GM12878 (cell line): ENCODE data around the gene SETD9. TPM values are rescaled to one million over a fixed set of nuclear protein-coding genes. Genes with fewer than 3 reads are reported as not detected.

ENCODE experiments used
- ATAC-seq: fragments of 200-7000 bp; cut with Tn5 transposase; 3 replicates; pipeline ENCODE4 v1.9.1; 2020; ENCODE audit warnings: mild to moderate bottlenecking, moderate library complexity
- BruUV-seq: library from RNA; stranded (reverse); fragments of 400-500 nt; replicated peaks from 2 replicates; lab custom pipeline; 2021; lab: Mats Ljungman, UMichigan
- CTCF ChIA-PET: fragments of 300-600 bp; sonication (Branson Sonifier 250); formaldehyde crosslinking; extraction: SDS; loops from one replicate; lab custom pipeline; 2021; ENCODE audit warnings: inconsistent platforms; lab: Yijun Ruan, JAX
- POLR2A ChIA-PET: fragments of 350-600 bp; formaldehyde crosslinking; extraction: SDS; loops from one replicate; lab custom pipeline; 2021; ENCODE audit warnings: inconsistent platforms; lab: Charles Lee
- RAD21 ChIA-PET: fragments of 300-600 bp; sonication (Branson Sonifier 250); formaldehyde crosslinking; loops from one replicate; lab custom pipeline; 2023; ENCODE audit warnings: antibody characterized with exemption; ENCODE audit not compliant: unreplicated experiment; lab: Charles Lee
- SMC1A ChIA-PET: fragments of 300-600 bp; sonication (Branson Sonifier 250); formaldehyde crosslinking; loops from one replicate; lab custom pipeline; 2023; ENCODE audit not compliant: unreplicated experiment, uncharacterized antibody; lab: Charles Lee
- DNase-seq: peaks from one replicate; pipeline ENCODE4 v3.0.0-alpha.2; 2011; ENCODE audit warnings: low read depth, low spot score
- FAIRE-seq: peaks from 3 replicates; lab custom pipeline; 2011; peaks lifted over from hg19 to GRCh38; lab: Jason Lieb, UNC
- H2AFZ ChIP-seq: 2 replicates; pipeline ENCODE4 v1.6.0; 2011; ENCODE audit warnings: low read depth, low read length, control low read depth; ENCODE audit not compliant: control insufficient read depth
- H3K27ac ChIP-seq: 2 replicates; pipeline ENCODE4 v1.5.1; 2011; ENCODE audit warnings: control low read depth; ENCODE audit not compliant: control insufficient read depth, insufficient read depth
- H3K27me3 ChIP-seq, 2 experiments: replicated peaks in 1 of 2; 2 replicates each; pipeline versions ENCODE4 v1.6.0 to v1.6.1; 2011; ENCODE audit warnings: low read length in 1 of 2; ENCODE audit not compliant: control insufficient read depth in 2 of 2, insufficient read depth in 2 of 2
- H3K36me3 ChIP-seq, 2 experiments: 2 replicates each; pipeline ENCODE4 v1.5.1; 2011; ENCODE audit warnings: low read length in 1 of 2; ENCODE audit not compliant: control insufficient read depth in 2 of 2, insufficient read depth in 2 of 2
- H3K4me1 ChIP-seq: 2 replicates; pipeline ENCODE4 v1.6.1; 2011; ENCODE audit warnings: mild to moderate bottlenecking, low read length, moderate library complexity, mixed read lengths; ENCODE audit not compliant: control insufficient read depth, insufficient read depth
- H3K4me2 ChIP-seq: 2 replicates; pipeline ENCODE4 v1.6.0; 2011; ENCODE audit warnings: control low read depth; ENCODE audit not compliant: control insufficient read depth, insufficient read depth
- H3K4me3 ChIP-seq: fragments of 200-600 bp; sonication (generic); 2 replicates; pipeline ENCODE4 v1.5.1; 2016
- H3K79me2 ChIP-seq: 2 replicates; pipeline ENCODE4 v1.6.0; 2011; ENCODE audit warnings: low read length; ENCODE audit not compliant: control insufficient read depth, insufficient read depth
- H3K9ac ChIP-seq: 2 replicates; pipeline ENCODE4 v1.8.0; 2011; ENCODE audit warnings: low read length, control low read depth, mixed read lengths; ENCODE audit not compliant: control insufficient read depth, insufficient read depth
- H3K9me3 ChIP-seq: replicated peaks from 3 replicates; pipeline ENCODE4 v1.5.1; 2011; ENCODE audit warnings: mild to moderate bottlenecking, low read length; ENCODE audit not compliant: control insufficient read depth, insufficient read depth
- H4K20me1 ChIP-seq: 2 replicates; pipeline ENCODE4 v1.6.0; 2011; ENCODE audit not compliant: control insufficient read depth, insufficient read depth
- ASH2L ChIP-seq: fragments of 300-600, 200-600 bp; sonication (generic); IDR thresholded peaks from 2 replicates; pipeline ENCODE4 v1.6.1; 2017; ENCODE audit warnings: low read depth, mild to moderate bottlenecking, borderline replicate concordance
- BCLAF1 ChIP-seq: fragments of 450-650 bp; IDR thresholded peaks from 2 replicates; pipeline ENCODE4 v1.6.1; 2017; ENCODE audit warnings: antibody characterized with exemption, mild to moderate bottlenecking, moderate library complexity
- CBX3 ChIP-seq: fragments of 200-600 bp; sonication (generic); IDR thresholded peaks from 2 replicates; pipeline ENCODE4 v1.6.1; 2016; ENCODE audit warnings: low read depth, borderline replicate concordance
- CREM ChIP-seq: IDR thresholded peaks from 2 replicates; pipeline ENCODE4 v1.6.1; 2014; ENCODE audit warnings: antibody characterized with exemption, low read depth
- E2F4 ChIP-seq: IDR thresholded peaks from 2 replicates; pipeline ENCODE4 v1.6.1; 2012; ENCODE audit warnings: low read depth, low read length, improper control_type of control experiment
- IRF3 ChIP-seq: fragments of 450-650 bp; IDR thresholded peaks from 2 replicates; pipeline ENCODE4 v1.6.1; 2014; ENCODE audit warnings: mild to moderate bottlenecking
- IRF4 ChIP-seq: IDR thresholded peaks from 2 replicates; pipeline ENCODE4 v1.6.1; 2011; ENCODE audit warnings: low read depth, low read length
- KLF5 ChIP-seq: fragments of 450-650 bp; IDR thresholded peaks from 2 replicates; pipeline ENCODE4 v1.6.1; 2014; ENCODE audit warnings: mild to moderate bottlenecking; ENCODE audit not compliant: partially characterized antibody
- NBN ChIP-seq: fragments of 450-650 bp; IDR thresholded peaks from 2 replicates; pipeline ENCODE4 v1.6.1; 2016
- POU2F2 ChIP-seq: IDR thresholded peaks from 3 replicates; pipeline ENCODE4 v1.6.1; 2011; ENCODE audit warnings: low read depth, mild to moderate bottlenecking, low read length, borderline replicate concordance
- RAD51 ChIP-seq: fragments of 450-650 bp; IDR thresholded peaks from 2 replicates; pipeline ENCODE4 v1.6.1; 2016; ENCODE audit warnings: moderate library complexity, mild to moderate bottlenecking, inconsistent platforms
- SIX5 ChIP-seq: IDR thresholded peaks from 2 replicates; pipeline ENCODE4 v1.6.1; 2011; ENCODE audit warnings: mild to moderate bottlenecking, low read depth, low read length, moderate library complexity; ENCODE audit not compliant: severe bottlenecking
- SP1 ChIP-seq: IDR thresholded peaks from one replicate; pipeline ENCODE4 v1.6.1; 2011; ENCODE audit warnings: low read depth, low read length
- SPI1 ChIP-seq: IDR thresholded peaks from 2 replicates; pipeline ENCODE4 v1.6.1; 2011; ENCODE audit warnings: low read depth, mild to moderate bottlenecking, low read length, moderate library complexity, borderline replicate concordance; ENCODE audit not compliant: insufficient read depth
- STAT1 ChIP-seq: fragments of 450-650 bp; conservative IDR thresholded peaks from 2 replicates; pipeline ENCODE4 v1.6.1; 2014; ENCODE audit warnings: antibody characterized with exemption, mild to moderate bottlenecking
- TCF7 ChIP-seq: IDR thresholded peaks from 2 replicates; pipeline ENCODE4 v1.6.1; 2014; ENCODE audit warnings: antibody characterized with exemption, borderline replicate concordance
- YY1 ChIP-seq: IDR thresholded peaks from 2 replicates; pipeline ENCODE4 v1.6.1; 2011; ENCODE audit warnings: low read depth, mild to moderate bottlenecking, low read length
- ZNF622 ChIP-seq: fragments of 450-650 bp; IDR thresholded peaks from 2 replicates; pipeline ENCODE4 v1.6.1; 2017; ENCODE audit warnings: mild to moderate bottlenecking, inconsistent platforms
- WGBS: methylation state at CpG from one replicate; pipeline ENCODE4 v1.1.6; 2016; ENCODE audit warnings: low lambda C conversion rate; ENCODE audit not compliant: insufficient replicate concordance, insufficient coverage; ENCODE audit errors: missing lambda C conversion rate; 5-methylcytosine and 5-hydroxymethylcytosine counted together
- in situ Hi-C: fragments of 300-500 bp; cut with MboI; formaldehyde crosslinking; loops from 9 replicates; pipeline ENCODE4 v1.14.3; 2018; ENCODE audit warnings: mixed read lengths
- intact Hi-C: fragments of 100-400 bp; cut with micrococcal nuclease; formaldehyde crosslinking; loops from one replicate; pipeline ENCODE4 v1.14.2; 2022; ENCODE audit not compliant: unreplicated experiment
- polyA plus RNA-seq, 11 experiments: library from polyadenylated mRNA; depleted of rRNA in 4 of 11; unstranded in 6 of 11; stranded (reverse) in 5 of 11; fragments of >200 nt; fragmentation: Nextera tagmentation in 4 of 11; fragmentation: Illumina TruSeq in 1 of 11; extraction: Ambion mirVana in 4 of 11; extraction: Trizol in 1 of 11; gene quantifications; 1 replicate in 1 of 11; 2 replicates in 10 of 11; pipeline versions ENCODE4 v1.2.1 to v1.2.3, GENCODE V29; 2011 to 2016; ENCODE audit warnings: inconsistent platforms in 2 of 11, missing spikeins in 2 of 11, low read depth in 1 of 11
- total RNA-seq, 4 experiments: library from RNA; depleted of rRNA in 3 of 4; stranded (reverse); fragments of >200 nt in 3 of 4; fragmentation: Illumina TruSeq in 1 of 4; extraction: Trizol in 1 of 4; gene quantifications; 2 replicates each; pipeline versions ENCODE4 v1.2.1 to v1.2.3, GENCODE V29; 2013 to 2021

SETD9 gene
- total and polyA plus RNA-seq, 10 of the 15 experiments (the other 5 are each of a cell fraction or from before 2014, with no cell fraction given): 8.7 to 17.8 (median 12.6) TPM

- TF ChIP-seq YY1 (no peak), CREM (peak; percentile 20; the same call in 1 of the 2 replicates), POU2F2 (0 out of 3 replicates have a peak, but pooled peaks have one; percentile 25), KLF5 (peak; percentile 47), ASH2L (no peak), CBX3 (no peak), SP1 (no peak)
These were observed 992 bp downstream of the SETD9 start (continued) for GRCh38 chr5:56910210-56910965.

- RAD21 ChIA-PET: interaction anchor here (1.2 kb wide), 1 partner anchor 224 kb away, joined by 4 read pairs; no protein-coding TSS in a partner anchor
- no TSS peak for BruUV-seq
- Histone ChIP-seq H3K79me2 (peaks cover 2% of the 10 kb centered on the region; the same call in 1 of the 2 replicates), H3K27ac (no peak overlapping the region), H4K20me1 (no peaks in the 10 kb centered on the region), H3K4me1 (peaks cover 7% of the 10 kb centered on the region), H3K4me2 (no peak overlapping the region), H3K9me3 (no peaks in the 10 kb centered on the region), H3K4me3 (no peak overlapping the region), H3K36me3 (no peaks in the 10 kb centered on the region), H3K9ac (no peak overlapping the region), H2AFZ (no peak overlapping the region), H3K27me3 (no peaks in the 10 kb centered on the region)
- CTCF ChIA-PET: interaction anchor here (0.8 to 0.9 kb wide), 2 partner anchors 12 to 438 kb away, joined by 3 to 4 read pairs; no protein-coding TSS in a partner anchor
- no peak for TF ChIP-seq STAT1
- TF ChIP-seq ZNF622: no peak
- no peak for TF ChIP-seq SPI1
- no peak for TF ChIP-seq RAD51
- TF ChIP-seq BCLAF1: no peak
- no peak for TF ChIP-seq SIX5
- no peak for TF ChIP-seq IRF3
- TF ChIP-seq TCF7: no peak
- TF ChIP-seq E2F4: no peak
- no peak for TF ChIP-seq NBN
- TF ChIP-seq IRF4: no peak
- POLR2A ChIA-PET: no interaction called here
- SMC1A ChIA-PET: interaction anchor here (0.8 kb wide), 1 partner anchor 11 kb away, joined by 4 read pairs; no protein-coding TSS in a partner anchor
- FAIRE-seq: no peak
- no peak for DNase-seq
- in situ Hi-C loops (loop anchor here (25.0 kb wide), 1 partner anchor 1549 kb away; the partner anchor contains the start of gene PLK2), intact Hi-C loops (no loop called here)
- 98% methylated on average over 3 of the region's 3 CpGs for WGBS
- no peak for ATAC-seq
These were observed 4.4 kb downstream of the SETD9 start for GRCh38 chr5:56913766-56914165.
